ENCODE measurements around the gene WIF1. TPM values are rescaled to one million over a fixed set of nuclear protein-coding genes. Genes with fewer than 3 reads are reported as not detected.

WIF1 gene
- polyA plus RNA-seq, 1 donor (not counting 4 experiments of a cell fraction or from before 2014, with no cell fraction given), result not detected

DNA sequence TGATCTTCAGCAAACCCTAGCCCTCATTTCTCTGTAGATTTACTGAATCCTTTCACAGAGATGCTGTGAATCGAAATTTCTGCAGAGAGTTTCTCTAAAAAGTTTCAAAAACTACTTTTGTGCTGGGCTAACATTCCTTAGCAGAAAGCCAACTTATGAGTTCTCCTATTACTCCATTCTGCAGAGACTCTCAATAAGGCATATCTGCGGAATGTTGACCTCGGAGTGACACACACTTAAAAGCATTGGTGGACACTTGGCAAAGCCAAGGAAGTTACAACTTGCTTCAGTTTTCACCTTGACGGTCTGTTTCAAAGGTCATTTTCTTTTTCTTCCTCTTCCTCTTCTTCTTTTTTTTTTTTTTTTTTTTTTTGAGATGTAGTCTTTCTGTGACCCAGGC lies 75.8 kb downstream of the WIF1 start:
- no peaks in the 10 kb centered on the region for H3K36me3 ChIP-seq (ENCODE audit: control insufficient read depth in 2 of 2, extremely low read depth in 1 of 2, insufficient read depth in 2 of 2, low read length in 2 of 2)
- dilution Hi-C loops (cut with MboI; ENCODE audit: extremely low pct_ligation_motif_present, low sequenced_read_pairs), result no loop called here
- DNase-seq (ENCODE audit: low read depth, low spot score) (no peak), FAIRE-seq (no peak)
- H3K4me2 ChIP-seq (ENCODE audit: control insufficient read depth, extremely low read depth, insufficient read depth, low read depth, low read length), result no peak overlapping the region
- no peaks in the 10 kb centered on the region for H3K9me1 ChIP-seq (ENCODE audit: control insufficient read depth, extremely low read depth, insufficient read depth, low read length)
- H3K4me1 ChIP-seq (ENCODE audit: control insufficient read depth, extremely low read depth, insufficient read depth, low read length), result no peaks in the 10 kb centered on the region
- H3K27me3 ChIP-seq (ENCODE audit: control insufficient read depth, extremely low read depth, insufficient read depth, low read length), result peaks cover 22% of the 10 kb centered on the region
- no peak overlapping the region for H3K4me3 ChIP-seq (ENCODE audit: control insufficient read depth in 2 of 3, extremely low read depth in 1 of 3, insufficient read depth in 2 of 3, low read depth in 1 of 3, low read length in 3 of 3)
- H3K9ac ChIP-seq (ENCODE audit: control insufficient read depth, extremely low read depth, insufficient read depth, low read length), result no peak overlapping the region
- H2AFZ ChIP-seq (ENCODE audit: control insufficient read depth, low read length), result no peak overlapping the region
- no peaks in the 10 kb centered on the region for H3K79me2 ChIP-seq (ENCODE audit: control insufficient read depth, insufficient read depth, low read length)
- H3K9me3 ChIP-seq (ENCODE audit: control insufficient read depth, low read depth, low read length), result no peaks in the 10 kb centered on the region
- TF ChIP-seq, protein P1, sequence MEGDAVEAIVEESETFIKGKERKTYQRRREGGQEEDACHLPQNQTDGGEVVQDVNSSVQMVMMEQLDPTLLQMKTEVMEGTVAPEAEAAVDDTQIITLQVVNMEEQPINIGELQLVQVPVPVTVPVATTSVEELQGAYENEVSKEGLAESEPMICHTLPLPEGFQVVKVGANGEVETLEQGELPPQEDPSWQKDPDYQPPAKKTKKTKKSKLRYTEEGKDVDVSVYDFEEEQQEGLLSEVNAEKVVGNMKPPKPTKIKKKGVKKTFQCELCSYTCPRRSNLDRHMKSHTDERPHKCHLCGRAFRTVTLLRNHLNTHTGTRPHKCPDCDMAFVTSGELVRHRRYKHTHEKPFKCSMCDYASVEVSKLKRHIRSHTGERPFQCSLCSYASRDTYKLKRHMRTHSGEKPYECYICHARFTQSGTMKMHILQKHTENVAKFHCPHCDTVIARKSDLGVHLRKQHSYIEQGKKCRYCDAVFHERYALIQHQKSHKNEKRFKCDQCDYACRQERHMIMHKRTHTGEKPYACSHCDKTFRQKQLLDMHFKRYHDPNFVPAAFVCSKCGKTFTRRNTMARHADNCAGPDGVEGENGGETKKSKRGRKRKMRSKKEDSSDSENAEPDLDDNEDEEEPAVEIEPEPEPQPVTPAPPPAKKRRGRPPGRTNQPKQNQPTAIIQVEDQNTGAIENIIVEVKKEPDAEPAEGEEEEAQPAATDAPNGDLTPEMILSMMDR (optimal IDR thresholded peaks at IDR 0.05 in 1 of 3, IDR thresholded peaks at IDR 0.05 in 1 of 3, conservative IDR thresholded peaks at IDR 0.05 in 1 of 3; ENCODE audit: extremely low read depth in 1 of 3, insufficient read depth in 2 of 3, low read length in 3 of 3), result no peak
- TF ChIP-seq EZH2 (IDR thresholded peaks at IDR 0.05; ENCODE audit: low read length), result no peak
- no peaks in the 10 kb centered on the region for H4K20me1 ChIP-seq (ENCODE audit: control insufficient read depth, extremely low read depth, insufficient read depth, low read length)
- no peak overlapping the region for H3K27ac ChIP-seq (ENCODE audit: control insufficient read depth, insufficient read depth, low read length)

DNA sequence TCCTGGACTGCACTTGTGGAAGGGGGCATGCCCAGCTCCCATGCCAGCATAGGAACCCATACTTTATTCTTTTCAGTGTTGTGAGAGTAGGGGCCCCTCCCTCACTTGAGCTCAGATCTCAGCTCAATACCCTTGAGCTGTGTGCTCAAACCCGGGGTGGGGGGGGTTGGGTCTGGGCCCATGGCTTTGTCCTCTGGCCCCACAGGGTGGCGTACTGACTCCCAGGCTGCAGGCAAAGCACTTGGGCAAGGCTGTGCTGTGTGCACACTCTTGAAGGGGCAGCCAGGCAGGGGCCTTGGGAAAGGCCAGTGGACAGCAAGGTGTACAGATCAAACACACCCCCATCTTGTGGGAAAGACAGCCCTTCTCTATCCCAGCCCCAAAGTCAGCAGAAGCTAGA lies 81.8 kb downstream of the WIF1 start:
- TF ChIP-seq, protein P1 (optimal IDR thresholded peaks at IDR 0.05 in 1 of 3, IDR thresholded peaks at IDR 0.05 in 1 of 3, conservative IDR thresholded peaks at IDR 0.05 in 1 of 3; ENCODE audit: extremely low read depth in 1 of 3, insufficient read depth in 2 of 3, low read length in 3 of 3), result no peak
- TF ChIP-seq EZH2 (IDR thresholded peaks at IDR 0.05; ENCODE audit: low read length), result no peak
- FAIRE-seq, result no peak
- no peak for DNase-seq (ENCODE audit: low read depth, low spot score)
- H3K4me1 ChIP-seq (ENCODE audit: control insufficient read depth, extremely low read depth, insufficient read depth, low read length), result no peaks in the 10 kb centered on the region
- H2AFZ ChIP-seq (ENCODE audit: control insufficient read depth, low read length), result no peak overlapping the region
- no peak overlapping the region for H3K9ac ChIP-seq (ENCODE audit: control insufficient read depth, extremely low read depth, insufficient read depth, low read length)
- no peaks in the 10 kb centered on the region for H3K36me3 ChIP-seq (ENCODE audit: control insufficient read depth in 2 of 2, extremely low read depth in 1 of 2, insufficient read depth in 2 of 2, low read length in 2 of 2)
- dilution Hi-C loops (cut with MboI; ENCODE audit: extremely low pct_ligation_motif_present, low sequenced_read_pairs), result no loop called here
- H3K9me3 ChIP-seq (ENCODE audit: control insufficient read depth, low read depth, low read length), result no peaks in the 10 kb centered on the region
- no peaks in the 10 kb centered on the region for H4K20me1 ChIP-seq (ENCODE audit: control insufficient read depth, extremely low read depth, insufficient read depth, low read length)
- H3K9me1 ChIP-seq (ENCODE audit: control insufficient read depth, extremely low read depth, insufficient read depth, low read length), result no peaks in the 10 kb centered on the region
- no peak overlapping the region for H3K4me3 ChIP-seq (ENCODE audit: control insufficient read depth in 2 of 3, extremely low read depth in 1 of 3, insufficient read depth in 2 of 3, low read depth in 1 of 3, low read length in 3 of 3)
- peaks cover 19% of the 10 kb centered on the region for H3K27me3 ChIP-seq (ENCODE audit: control insufficient read depth, extremely low read depth, insufficient read depth, low read length)
- no peak overlapping the region for H3K27ac ChIP-seq (ENCODE audit: control insufficient read depth, insufficient read depth, low read length)
- H3K79me2 ChIP-seq (ENCODE audit: control insufficient read depth, insufficient read depth, low read length), result no peaks in the 10 kb centered on the region
- H3K4me2 ChIP-seq (ENCODE audit: control insufficient read depth, extremely low read depth, insufficient read depth, low read depth, low read length), result no peak overlapping the region

All from keratinocyte (primary cell).